ENCODE results near the gene LRRC23. TPM values are rescaled to one million over a fixed set of nuclear protein-coding genes. Genes with fewer than 3 reads are reported as not detected.

Gene LRRC23
- total and polyA plus RNA-seq, 2 of the 13 experiments (the other 11 are each of a cell fraction or from before 2014, with no cell fraction given): 6.0 to 7.8 TPM

DNA sequence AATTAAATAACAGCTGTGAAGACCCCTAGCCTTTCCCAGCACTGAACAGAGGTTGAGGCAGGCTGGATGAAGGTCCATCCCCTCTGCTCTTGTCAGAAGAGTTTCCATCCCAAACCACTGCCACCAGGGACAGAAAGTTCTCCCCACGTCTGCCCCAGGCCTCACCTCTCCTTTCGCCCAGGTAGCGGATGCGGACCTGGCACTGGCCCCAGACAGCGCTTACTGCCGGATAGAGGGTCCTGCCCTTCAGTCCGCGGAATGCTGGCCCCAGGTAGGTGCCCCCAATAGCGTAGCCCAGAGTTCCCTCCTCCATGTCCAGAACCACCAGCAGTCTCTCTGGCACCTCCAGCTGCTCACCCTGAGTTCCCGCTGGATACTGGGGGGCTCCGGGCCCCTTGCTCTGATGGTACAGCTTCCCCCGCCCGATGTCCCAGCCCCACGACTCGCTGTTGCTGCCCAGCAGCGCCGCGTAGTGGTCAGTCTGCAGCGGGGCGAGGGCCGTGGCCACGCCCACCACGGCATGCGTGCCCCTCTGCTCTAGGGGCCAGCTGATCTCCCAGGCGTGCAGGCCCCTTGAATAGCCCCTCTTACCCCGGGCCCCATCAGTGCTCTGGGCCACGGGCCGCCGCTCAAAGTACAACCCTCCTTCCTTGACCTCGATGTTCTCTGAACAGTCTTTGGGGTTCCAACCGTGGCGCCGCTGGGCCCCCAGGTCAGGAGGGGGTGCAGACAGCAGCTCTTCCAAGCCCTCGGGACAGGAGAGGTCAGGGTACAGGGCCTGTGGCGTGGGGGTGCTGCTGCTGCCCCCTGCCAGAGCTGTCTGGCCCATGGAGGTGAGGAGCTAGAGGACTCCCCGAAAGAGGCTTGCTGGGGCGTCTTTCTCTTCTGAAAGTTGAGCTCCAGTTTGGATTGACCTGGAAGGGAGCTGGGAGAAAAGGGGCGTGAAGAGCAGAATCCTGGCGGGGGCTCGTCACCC lies 32.3 kb upstream of the LRRC23 start (continued):
- peak; percentile 65; the same call in 1 of the 2 replicates for TF ChIP-seq ZNF567 (CRISPR knock-in tag; IDR thresholded peaks at IDR 0.05; ENCODE audit: borderline replicate concordance)
- TF ChIP-seq ZBTB3 (CRISPR knock-in tag; IDR thresholded peaks at IDR 0.05; ENCODE audit: borderline replicate concordance, low read depth): no peak
- TF ChIP-seq NR2C2 (CRISPR knock-in tag; IDR thresholded peaks at IDR 0.05; ENCODE audit: borderline replicate concordance): peak; percentile 60; the same call in 1 of the 2 replicates
- no peak; the same call in 1 of the 2 replicates for TF ChIP-seq ZNF333 (CRISPR knock-in tag; IDR thresholded peaks at IDR 0.05; ENCODE audit: borderline replicate concordance)
- TF ChIP-seq ARNT (IDR thresholded peaks at IDR 0.05): no peak
- 0 out of 2 replicates have a peak, but pooled peaks have one; percentile 54 for TF ChIP-seq HOXA5 (CRISPR knock-in tag; IDR thresholded peaks at IDR 0.05)
- 0 out of 2 replicates have a peak, but pooled peaks have one; percentile 71 for TF ChIP-seq ZNF775 (CRISPR knock-in tag; IDR thresholded peaks at IDR 0.05; ENCODE audit: borderline replicate concordance)
- no peak for TF ChIP-seq ZNF598 (CRISPR knock-in tag; IDR thresholded peaks at IDR 0.05; ENCODE audit: borderline replicate concordance)
- TF ChIP-seq SIN3A (IDR thresholded peaks at IDR 0.05; ENCODE audit: borderline replicate concordance, low read depth, low read length): peak; percentile 86
- TF ChIP-seq ADNP (CRISPR knock-in tag; IDR thresholded peaks at IDR 0.05): no peak
- peak; percentile 20; the same call in 1 of the 2 replicates for TF ChIP-seq FOXK2 (IDR thresholded peaks at IDR 0.05)
- TF ChIP-seq HOXA9 (CRISPR knock-in tag; IDR thresholded peaks at IDR 0.05; ENCODE audit: borderline replicate concordance): no peak; the same call in 1 of the 2 replicates
- TF ChIP-seq ZNF256 (CRISPR knock-in tag; conservative IDR thresholded peaks at IDR 0.05): 0 out of 2 replicates have a peak, but pooled peaks have one; percentile 58
- TF ChIP-seq HIVEP1 (CRISPR knock-in tag; IDR thresholded peaks at IDR 0.05): no peak; the same call in 1 of the 2 replicates
- TF ChIP-seq DNMT1 (CRISPR knock-in tag; IDR thresholded peaks at IDR 0.05): no peak; the same call in 1 of the 2 replicates
- TF ChIP-seq ZBTB8A (CRISPR knock-in tag; IDR thresholded peaks at IDR 0.05; ENCODE audit: borderline replicate concordance, low read depth): no peak
- TF ChIP-seq FOXC1 (CRISPR knock-in tag; IDR thresholded peaks at IDR 0.05; ENCODE audit: borderline replicate concordance): peak; percentile 42; the same call in 1 of the 2 replicates
- no peak for TF ChIP-seq SOX6 (IDR thresholded peaks at IDR 0.05)
- TF ChIP-seq SOX6 (CRISPR knock-in tag; IDR thresholded peaks at IDR 0.05): no peak; the same call in 1 of the 2 replicates
- TF ChIP-seq, protein P1, sequence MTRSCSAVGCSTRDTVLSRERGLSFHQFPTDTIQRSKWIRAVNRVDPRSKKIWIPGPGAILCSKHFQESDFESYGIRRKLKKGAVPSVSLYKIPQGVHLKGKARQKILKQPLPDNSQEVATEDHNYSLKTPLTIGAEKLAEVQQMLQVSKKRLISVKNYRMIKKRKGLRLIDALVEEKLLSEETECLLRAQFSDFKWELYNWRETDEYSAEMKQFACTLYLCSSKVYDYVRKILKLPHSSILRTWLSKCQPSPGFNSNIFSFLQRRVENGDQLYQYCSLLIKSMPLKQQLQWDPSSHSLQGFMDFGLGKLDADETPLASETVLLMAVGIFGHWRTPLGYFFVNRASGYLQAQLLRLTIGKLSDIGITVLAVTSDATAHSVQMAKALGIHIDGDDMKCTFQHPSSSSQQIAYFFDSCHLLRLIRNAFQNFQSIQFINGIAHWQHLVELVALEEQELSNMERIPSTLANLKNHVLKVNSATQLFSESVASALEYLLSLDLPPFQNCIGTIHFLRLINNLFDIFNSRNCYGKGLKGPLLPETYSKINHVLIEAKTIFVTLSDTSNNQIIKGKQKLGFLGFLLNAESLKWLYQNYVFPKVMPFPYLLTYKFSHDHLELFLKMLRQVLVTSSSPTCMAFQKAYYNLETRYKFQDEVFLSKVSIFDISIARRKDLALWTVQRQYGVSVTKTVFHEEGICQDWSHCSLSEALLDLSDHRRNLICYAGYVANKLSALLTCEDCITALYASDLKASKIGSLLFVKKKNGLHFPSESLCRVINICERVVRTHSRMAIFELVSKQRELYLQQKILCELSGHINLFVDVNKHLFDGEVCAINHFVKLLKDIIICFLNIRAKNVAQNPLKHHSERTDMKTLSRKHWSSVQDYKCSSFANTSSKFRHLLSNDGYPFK (CRISPR knock-in tag; IDR thresholded peaks at IDR 0.05; ENCODE audit: borderline replicate concordance): peak; percentile 20; the same call in 1 of the 2 replicates
- no peak for TF ChIP-seq PHF5A (CRISPR knock-in tag; IDR thresholded peaks at IDR 0.05; ENCODE audit: low read depth, unreplicated experiment)
- TF ChIP-seq ZNF510 (CRISPR knock-in tag; IDR thresholded peaks at IDR 0.05; ENCODE audit: low read depth): no peak
- no peak; the same call in 1 of the 2 replicates for TF ChIP-seq MLX (CRISPR knock-in tag; IDR thresholded peaks at IDR 0.05)
- no peak for TF ChIP-seq MAFK (conservative IDR thresholded peaks at IDR 0.05 in 1 of 2, IDR thresholded peaks at IDR 0.05 in 1 of 2; ENCODE audit: low read length in 2 of 2)
- peak; percentile 91 for TF ChIP-seq MXD4 (CRISPR knock-in tag; IDR thresholded peaks at IDR 0.05)
- TF ChIP-seq, protein P2, sequence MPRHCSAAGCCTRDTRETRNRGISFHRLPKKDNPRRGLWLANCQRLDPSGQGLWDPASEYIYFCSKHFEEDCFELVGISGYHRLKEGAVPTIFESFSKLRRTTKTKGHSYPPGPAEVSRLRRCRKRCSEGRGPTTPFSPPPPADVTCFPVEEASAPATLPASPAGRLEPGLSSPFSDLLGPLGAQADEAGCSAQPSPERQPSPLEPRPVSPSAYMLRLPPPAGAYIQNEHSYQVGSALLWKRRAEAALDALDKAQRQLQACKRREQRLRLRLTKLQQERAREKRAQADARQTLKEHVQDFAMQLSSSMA (CRISPR knock-in tag; IDR thresholded peaks at IDR 0.05): no peak
